Left hindlimb (tissue), 1 donor: Measurements from ENCODE around the gene CEP85.
"Not testable (repeated sequence)": the region's sequence is repeated elsewhere in the genome, so short reads cannot be mapped to it uniquely, and the experiment has no call there.

Source experiments
- DNase-seq: peaks from one replicate; pipeline ENCODE4 v3.0.0-alpha.2; 2018

CEP85 gene

DNA sequence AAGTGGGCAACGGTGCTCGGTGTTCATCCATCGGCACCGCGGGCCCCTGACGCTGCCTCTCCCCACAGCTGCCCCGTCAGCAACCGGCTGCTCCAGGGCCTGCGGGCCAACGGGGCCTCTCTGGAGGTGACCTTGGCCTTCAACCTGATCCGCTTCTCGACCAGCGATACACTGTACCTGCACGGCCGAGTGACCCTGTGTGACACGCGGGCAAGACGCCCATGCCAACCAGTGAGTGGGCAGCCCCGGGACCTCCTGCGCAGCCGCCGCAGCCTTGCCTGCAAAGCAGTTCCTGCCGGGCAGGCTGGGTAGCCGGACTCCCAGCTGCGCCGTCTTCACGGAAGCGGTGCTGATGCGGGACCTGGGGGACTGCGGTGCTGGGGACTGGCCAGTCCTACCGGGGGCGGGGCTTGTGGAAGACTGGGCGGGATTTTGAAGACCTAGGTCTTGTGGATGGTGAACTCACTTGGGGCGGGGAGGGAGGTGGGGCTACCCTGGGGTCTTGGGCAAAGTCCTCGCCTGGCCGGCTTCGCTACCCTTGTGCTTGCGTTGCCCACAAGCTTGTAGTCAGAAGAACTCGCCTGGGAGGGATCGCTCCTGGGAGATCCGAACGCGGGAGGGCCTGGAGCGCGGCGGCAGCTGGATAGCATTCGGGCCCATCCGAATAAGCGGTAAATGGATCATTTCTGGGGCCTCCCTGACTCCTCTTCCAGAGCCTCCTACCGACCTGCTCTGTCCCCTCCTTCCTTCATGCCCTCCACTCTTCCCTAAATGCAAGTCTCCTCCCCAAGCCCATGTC, 8.8 kb upstream of the CEP85 start:
- DNase-seq = peak; percentile 72

DNA sequence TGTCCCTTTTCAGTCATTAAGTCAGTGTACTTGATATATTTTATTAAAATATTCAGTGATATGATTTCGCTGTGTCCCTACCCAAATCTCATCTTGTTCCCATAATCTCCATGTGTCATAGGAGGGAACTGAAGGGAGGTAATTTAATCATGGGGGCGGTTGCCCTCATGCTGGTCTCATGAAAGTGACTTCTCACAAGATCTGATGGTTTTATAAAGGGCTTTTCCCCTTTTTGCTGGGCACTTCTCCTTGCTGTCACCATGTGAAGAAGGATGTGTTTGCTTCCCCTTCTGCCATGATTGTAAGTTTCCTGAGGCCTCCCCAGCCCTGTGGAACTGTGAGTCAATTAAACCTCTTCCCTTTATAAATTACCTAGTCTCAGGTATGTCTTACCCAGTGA, 3.3 kb upstream of the CEP85 start:
- DNase-seq = not testable (repeated sequence)

DNA sequence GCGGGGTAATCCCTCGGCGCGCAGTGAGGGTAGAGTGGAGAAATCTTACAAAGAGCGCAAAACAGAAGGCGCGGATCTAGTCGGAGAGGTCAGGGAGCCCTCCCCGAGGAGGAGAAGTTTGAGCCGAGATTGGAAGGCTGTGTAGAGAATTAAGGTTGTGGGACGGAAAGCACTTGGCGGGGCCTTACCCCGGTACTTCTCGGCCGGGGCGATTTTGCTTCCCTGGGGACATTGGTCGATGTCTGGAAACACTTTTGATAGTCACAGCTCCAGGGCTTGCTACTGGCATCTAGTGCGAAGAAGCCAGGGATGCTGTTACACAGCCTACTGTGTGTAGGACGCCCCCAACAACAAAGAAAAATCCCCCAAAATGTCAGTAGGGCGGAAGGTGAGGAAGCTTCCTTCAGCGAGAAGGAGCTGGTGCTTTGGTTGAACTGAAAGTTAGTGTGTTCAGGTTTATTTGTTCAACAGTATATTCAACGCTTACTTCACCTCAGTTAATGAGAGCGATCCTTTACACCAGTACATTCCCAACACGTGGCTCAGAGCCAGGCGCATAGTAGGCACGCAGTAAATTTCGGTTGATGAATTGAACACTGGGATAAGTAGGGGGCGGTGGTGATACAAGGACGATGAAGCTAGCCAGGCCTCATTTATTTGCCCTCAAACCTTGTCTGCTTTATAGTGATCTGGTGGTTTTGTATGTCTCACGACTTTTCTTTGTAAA, 807 bp downstream of the CEP85 start:
- no peak for DNase-seq

DNA sequence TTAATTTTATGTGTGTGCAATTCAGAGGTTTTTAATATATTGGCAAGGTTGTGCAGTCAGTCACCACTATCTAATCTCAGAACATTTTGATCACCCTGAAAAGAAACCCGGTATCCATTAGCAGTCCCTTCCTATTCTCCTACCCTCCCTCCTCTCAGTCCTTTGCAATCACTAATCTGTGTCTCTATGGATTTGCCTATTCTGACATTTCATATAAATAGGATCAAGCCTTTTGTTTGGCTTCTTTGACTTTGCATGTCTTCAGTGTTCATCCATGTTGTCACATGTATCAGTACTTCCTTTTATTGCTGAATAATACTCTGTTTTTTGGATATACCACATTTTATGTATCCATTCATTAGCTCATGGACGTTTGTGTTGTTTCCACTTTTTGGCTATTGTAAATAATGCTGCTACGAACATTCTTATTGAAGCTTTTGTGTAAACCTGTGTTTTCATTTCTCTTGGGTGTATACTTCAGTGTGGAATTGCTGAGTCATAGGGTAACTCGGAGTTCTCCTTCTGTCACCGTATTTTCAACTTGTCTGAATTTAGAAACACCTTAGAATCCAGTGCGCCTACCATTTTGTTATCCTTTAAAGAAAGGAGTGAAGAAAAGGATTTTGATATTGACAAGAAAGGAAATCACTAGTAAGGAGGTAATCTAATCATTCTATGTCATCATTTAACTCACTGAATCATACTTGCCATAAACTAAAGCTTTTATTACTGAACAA, 3.4 kb downstream of the CEP85 start:
- DNase-seq = no peak

DNA sequence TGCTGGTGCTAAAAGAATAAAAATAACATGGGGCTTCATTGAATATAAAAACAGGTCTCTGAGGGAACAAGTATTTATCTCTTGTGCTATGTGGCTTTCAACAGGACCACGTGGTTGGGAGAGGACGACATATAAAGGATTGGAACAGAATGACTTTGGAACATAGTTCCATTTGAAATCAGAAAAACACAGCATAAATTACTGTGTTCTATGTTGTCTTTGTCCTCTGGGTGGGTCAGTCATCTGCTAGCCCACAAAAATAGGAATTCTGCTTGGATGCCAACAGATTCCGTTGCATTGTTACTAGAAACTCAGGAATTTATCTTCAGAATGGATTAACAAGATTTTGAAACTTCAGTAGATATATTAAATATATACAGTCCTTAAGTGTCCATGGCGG, 5.9 kb downstream of the CEP85 start:
- no peak for DNase-seq

DNA sequence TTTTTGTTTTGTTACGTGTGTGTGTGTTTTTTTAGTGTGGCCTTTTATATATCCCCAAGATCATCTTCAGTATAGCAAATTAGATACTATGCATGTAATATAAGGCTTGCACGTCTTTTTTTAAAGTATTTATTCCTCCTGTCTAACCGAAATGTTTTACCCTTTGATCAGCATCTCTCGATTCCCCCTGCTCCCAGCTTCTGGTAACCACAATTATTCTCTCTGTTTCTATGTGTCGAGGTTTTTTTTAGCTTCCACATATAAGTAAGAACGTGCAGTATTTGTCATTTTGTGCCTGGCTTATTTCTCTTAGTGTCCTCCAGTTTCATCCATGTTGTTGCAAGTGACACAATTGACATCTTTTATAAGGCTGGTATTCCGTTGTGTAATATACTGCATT, 18.7 kb downstream of the CEP85 start:
- DNase-seq = no peak

DNA sequence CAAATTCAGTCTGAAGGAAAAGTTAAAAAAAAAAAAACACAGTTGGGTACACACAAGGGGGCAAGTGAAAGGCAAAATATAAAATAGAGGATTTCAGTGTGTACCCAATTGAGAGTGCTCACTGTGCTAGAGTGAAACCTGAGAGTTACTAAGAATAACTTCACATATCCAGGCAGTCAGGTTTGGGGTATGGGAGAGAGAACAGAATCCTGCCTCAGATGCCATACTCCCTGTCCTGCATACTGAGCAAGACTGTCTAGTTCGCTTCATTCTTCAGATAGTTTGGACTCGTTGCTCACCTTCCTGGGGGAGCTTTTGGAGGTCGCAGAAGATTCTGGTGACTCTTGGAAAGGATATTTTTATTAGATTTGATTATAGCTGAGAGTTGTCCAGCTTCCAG, 20.4 kb downstream of the CEP85 start:
- DNase-seq = no peak

DNA sequence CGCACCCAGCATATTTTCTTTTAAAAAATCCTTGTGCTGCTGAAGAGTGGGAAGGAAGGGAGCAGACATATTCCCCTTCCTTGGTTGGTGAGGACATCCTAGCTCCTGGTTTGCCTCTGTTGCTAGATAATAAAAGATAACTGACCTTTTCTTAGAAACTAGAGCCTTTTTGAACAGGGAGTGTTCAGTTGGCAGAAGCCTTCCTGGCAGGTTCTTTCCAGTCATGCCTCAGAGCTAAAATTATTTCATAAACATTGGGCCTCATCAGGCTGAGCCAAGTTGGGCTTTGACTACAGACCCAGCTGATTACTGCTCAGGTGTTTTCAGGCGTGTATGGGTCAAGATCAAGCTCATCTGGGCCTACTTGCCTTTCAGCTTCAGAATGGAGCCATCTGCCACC, 23.2 kb downstream of the CEP85 start:
- DNase-seq = no peak

DNA sequence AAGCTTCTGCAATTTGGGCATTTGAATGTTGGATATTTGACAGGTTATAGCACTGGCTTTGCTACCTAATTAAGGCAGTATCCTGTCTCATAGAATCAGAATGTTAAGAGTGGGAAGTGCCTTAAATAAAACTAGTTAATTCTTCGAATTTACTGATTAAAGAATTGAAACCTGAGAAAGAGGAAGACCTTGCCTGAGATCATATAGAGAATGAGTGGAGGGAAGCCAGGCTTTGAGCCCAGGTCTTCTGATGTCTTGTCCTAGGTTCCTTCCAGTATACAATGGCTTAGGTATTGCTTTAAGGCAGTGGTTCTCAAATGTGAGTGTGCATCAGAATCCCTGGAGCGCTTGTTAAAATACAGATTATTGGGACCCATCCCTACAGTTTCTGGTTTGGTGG, 25.0 kb downstream of the CEP85 start:
- DNase-seq = no peak

DNA sequence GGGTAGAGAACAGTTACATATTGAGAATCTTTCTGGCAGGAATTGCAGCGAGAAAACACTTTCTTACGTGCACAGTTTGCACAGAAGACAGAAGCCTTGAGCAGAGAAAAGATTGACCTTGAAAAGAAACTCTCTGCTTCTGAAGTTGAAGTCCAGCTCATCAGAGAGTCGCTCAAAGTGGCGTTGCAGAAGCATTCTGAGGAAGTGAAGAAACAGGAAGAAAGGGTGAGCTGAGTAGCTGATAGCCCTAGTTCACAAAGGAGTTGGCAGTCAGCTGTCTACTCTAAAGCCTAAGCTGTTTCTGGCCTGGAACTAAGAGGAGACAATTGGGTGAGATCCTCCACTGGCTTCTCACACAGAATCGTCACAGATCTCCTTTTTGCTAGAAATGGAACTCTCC, 25.6 kb downstream of the CEP85 start:
- DNase-seq = no peak

DNA sequence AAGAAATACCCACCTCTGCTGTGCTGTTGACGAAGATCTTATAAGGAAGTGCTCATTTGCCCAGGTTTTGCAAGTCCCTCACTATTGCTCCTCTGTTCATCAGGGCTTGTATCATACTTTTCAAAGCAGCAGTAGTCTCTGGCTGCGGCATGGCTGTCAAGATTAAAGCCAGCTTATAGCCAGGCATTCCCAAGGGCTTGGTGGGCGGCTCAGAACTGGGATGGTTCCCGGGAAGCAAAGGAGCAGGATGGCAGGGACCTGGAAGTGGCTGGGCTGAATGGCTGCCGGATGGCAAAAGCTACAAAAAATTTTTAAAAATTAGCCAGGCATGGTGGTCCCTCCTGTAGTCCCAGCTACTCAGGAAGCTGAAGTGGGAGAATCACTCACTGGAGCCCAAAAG, 29.2 kb downstream of the CEP85 start:
- no peak for DNase-seq

DNA sequence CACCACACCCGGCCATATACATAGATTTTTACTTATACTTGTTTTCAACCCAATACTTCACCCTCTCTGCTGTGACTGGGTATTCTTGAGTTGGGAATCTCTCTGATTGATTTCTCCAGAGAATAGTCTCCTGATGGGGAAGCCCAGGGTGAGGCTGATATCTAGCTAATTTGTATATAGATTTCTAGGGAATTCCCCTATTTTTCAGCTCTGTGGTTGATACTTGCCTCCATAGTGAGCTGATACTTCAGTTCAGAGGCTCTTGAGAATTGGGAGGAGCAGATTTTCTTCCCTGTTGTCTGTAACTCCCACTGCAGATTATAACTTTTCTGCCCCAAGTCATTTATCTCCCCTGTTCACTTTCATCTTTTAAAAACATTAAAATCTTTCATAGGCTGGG, 31.4 kb downstream of the CEP85 start:
- no peak for DNase-seq

DNA sequence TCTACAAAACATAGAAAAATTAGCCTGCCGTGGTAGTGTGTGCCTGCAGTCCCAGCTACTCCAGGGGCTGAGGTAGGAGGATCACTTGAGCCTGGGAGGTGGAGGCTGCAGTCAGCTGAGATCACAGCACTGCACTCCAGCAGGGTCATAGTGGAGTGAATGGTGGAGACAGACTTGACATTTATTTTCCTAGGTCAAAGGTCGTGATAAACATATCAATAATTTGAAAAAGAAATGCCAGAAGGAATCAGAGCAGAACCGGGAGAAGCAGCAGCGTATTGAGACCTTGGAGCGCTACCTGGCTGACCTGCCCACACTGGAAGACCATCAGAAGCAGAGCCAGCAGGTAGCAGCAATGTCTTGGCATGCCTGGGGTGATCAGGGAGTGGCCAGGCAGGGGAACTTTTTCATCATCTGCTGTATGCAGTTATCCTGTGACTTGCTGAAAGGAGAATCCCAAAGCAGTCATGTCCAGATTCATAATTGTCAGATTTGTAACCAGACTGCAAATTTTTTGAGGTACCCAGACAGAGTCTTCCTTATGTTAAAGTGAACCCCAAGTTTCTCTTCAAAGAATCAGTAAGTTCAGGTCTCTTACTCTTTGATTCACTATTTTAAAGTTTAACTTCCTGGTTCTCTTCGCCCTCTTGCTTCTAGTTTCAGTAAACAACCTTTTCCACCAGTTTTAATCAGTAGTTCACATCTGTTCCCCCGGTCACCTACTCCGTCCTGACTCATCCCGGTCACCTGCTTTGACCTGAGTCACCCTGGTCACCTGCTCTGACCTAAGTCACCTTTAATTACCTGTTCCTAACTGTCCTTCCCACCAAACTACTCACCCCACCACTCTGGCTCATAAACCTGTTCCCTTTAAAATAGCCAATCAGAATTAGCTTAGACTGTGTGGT, 34.5 kb downstream of the CEP85 start:
- DNase-seq = no peak

DNA sequence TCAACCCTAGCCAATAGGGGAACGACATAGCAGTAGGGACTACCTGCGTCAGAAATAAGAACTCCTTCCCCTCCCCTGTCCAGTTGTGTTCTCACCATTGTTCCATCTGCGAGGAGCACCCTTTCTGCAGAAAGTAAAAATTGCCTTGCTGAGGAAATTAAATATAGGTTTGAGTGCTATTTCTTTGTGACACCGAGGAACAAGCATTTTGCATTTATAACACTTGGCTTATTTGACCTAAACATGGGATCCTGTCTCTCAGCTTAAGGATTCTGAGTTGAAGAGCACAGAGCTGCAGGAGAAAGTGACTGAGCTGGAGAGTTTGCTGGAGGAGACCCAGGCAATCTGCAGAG, 35.2 kb downstream of the CEP85 start:
- DNase-seq = no peak

DNA sequence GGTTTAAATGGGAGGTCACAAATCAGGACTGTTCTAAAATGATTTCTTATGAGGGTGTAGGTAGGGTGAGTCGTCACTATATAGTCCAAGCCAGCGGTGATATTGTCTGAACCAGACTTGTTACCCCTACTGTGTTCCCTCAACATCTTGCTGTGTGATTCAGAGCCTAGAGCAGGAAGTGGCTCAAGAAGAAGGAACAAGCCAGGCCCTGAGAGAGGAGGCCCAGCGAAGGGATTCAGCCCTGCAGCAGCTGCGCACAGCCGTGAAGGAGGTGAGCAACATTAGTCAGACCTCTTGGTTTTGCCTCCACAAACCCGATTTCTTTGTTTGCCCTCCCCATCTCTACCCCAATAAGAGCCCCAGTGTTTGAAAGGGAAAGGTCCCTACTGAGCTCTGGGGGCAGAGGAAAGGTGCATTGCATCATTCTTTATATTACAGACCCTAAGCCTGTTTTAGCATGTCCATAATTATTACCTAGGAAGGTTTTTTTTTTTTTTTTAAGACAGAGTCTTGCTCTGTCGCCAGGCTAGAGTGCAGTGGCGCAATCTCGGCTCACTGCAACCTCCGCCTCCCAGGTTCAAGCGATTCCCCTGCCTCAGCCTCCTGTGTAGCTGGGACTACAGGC, 40.9 kb downstream of the CEP85 start:
- no peak for DNase-seq

DNA sequence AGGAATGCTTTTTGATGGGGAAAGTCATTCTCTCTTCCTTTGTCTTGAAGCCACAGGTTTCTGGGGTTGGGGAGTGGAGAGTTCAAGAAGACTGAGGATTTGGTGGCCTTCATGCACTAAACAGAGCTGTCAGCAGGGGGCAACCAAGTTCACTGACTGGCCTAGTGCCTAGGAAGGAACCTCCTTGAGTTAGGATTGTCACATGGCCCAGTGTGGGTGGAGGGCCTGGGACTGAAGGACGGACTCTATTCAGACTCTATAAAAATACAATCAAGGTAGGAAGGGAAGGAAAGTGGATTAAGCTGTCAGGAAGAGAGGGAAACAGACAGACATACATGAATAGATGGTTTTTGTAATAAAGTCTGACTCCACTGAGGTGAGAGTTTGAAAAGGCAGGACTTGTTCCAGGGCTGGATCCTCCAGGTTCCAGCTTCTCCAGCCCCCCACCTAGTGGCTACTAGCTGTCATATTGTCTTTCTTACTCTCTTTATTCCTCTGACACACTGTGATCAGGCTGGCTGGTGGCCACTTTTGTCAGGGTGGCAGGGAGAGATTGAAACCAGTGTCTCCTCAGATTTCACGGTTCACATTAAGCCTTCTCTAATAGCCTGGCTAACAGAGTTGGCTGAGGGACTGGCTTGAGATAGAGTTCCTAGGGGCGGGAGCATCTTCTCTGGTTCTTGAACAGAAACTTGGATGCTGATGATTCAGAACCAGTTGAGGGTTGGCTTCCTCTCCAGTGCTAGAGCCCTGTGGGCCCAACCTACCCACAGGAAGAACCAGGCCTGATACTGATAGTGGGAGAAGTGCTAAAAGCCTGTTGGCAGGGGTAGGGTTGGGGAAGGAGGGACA, 41.8 kb downstream of the CEP85 start:
- DNase-seq = peak; percentile 79

DNA sequence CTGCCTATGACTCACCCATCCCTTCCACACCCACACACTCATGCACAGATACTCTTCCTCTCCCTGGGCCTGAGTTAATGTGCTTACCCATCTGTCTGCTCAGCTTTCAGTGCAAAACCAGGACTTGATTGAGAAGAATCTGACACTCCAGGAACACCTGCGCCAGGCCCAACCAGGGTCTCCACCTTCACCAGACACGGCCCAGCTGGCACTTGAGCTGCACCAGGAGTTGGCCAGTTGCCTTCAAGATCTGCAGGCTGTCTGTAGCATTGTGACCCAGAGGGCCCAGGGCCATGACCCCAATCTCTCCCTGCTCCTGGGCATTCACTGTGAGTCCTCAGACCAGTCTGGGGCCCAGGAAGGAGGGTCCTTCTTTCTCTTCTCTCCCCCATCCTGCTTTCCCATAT, 42.4 kb downstream of the CEP85 start:
- peak; percentile 42 for DNase-seq

DNA sequence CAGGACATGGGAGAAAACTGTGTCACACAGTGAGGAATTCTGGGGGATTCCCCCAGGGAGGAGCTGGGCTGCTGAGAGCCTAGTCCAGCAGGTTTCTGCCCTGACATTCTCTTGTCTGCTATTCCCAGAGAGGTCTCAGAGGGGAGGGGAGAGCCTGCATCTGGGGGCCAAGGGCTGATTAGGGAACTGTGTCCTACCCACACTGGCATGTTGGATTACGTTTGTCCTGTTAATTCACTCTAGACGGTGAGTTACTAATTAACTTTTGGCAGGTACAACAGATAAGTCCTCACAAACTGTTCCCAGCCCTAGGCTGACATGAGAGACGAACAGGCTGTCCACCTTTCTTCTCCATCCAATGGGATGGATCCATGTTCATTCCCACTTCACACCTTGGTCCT, 43.3 kb downstream of the CEP85 start:
- DNase-seq = no peak

DNA sequence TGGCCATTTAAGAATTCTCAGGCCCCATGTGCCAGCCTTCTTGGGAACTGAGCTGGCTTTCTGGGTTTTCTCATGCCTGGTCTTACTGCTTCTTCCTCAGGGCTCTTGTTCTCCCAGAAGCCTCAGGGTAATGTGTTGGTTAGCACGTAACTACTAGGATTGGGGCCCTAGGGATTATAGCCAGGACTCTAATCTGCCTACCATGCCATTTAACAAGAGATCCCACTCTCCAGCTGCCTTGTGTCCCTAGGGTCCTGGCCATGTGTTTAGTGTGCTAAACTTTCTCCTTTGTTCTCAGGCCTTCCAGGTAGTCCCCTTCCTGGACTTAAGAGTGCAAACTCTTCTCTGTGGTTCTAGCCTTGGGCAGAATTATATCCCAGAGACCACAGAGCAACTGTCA, 43.7 kb downstream of the CEP85 start:
- no peak for DNase-seq

DNA sequence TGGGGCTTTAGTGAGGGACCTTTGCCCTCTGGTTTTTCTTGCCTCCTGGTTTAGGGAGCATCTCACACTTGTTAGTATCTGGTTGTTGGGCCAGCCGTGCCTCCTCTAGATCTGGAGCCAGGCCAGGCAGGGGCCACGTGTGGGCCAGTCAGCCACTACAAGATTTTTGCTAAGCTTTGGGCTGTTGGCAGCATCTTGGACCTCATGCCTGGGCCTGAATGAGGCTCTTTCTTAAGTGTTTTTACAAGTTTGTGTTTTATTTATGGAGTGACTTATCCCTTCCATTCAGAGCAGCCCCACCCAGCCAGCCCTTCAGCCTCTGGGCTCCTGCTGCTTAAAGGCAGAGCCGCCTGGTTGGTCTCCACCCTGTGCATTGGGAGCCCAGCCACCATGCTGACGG, 44.3 kb downstream of the CEP85 start:
- DNase-seq = peak; percentile 72

DNA sequence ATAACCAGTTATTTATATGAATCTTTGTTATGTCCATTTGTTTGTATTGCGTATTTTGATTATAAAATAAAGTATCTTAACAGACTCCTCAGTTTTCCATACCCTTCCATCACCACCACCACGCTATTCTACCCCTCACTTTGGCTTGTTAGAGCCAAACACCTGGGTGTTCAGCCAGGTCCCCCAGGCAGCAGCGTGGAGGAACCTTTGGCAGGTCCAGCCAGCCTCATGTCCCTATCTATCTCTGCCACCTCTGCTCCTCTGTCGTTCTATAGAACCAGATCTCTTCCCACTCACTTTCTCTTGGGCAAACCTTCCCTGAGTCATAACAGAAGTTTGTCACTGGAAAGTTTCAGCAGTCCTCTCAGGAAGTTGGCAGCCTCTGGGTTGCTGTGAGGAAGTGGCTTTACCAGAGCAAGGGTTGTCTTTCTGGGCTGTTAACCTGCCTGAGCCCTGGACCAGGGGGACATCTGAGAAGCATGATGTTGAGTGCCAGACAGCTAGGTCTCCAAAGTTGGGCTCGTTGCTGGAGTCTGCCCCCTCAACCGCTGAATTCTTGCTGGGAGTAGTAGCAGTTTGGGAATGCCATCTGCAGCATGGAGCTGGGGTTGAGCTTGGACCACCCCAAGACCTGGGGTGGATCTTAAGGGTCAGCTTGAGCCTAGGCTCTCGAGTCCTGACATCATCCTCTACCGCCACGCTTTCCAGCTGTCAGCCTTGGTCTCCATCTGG, 44.9 kb downstream of the CEP85 start:
- peak; percentile 49 for DNase-seq
